Endodermal cell (in vitro differentiated cells): ENCODE measurements around the gene HES1. TPM values are rescaled to one million over a fixed set of nuclear protein-coding genes. Genes with fewer than 3 reads are reported as not detected.

ENCODE experiments used
- DNase-seq: peaks from one replicate; pipeline ENCODE4 v3.0.0-alpha.2; 2017
- H3K27ac ChIP-seq: 2 replicates; pipeline ENCODE4 v1.5.1; 2013; ENCODE audit warnings: mild to moderate bottlenecking, low read depth, low read length, moderate library complexity
- H3K27me3 ChIP-seq: 2 replicates; pipeline ENCODE4 v1.6.1; 2013; ENCODE audit warnings: mild to moderate bottlenecking, low read length, moderate library complexity; ENCODE audit not compliant: insufficient read depth, control insufficient read depth, poor library complexity, severe bottlenecking
- H3K36me3 ChIP-seq: 2 replicates; pipeline ENCODE4 v1.7.0; 2013; ENCODE audit warnings: mild to moderate bottlenecking, low read length, moderate library complexity; ENCODE audit not compliant: control insufficient read depth, insufficient read depth
- H3K4me1 ChIP-seq: one replicate; pipeline ENCODE4 v1.7.0; 2013; ENCODE audit warnings: low read length; ENCODE audit not compliant: control insufficient read depth, insufficient read depth
- H3K4me3 ChIP-seq: 2 replicates; pipeline ENCODE4 v1.5.1; 2013; ENCODE audit warnings: mild to moderate bottlenecking, low read length, moderate library complexity
- H3K9ac ChIP-seq: 2 replicates; pipeline ENCODE4 v1.6.1; 2013; ENCODE audit warnings: mild to moderate bottlenecking, low read length, moderate library complexity; ENCODE audit not compliant: poor library complexity, severe bottlenecking; ENCODE audit errors: extremely low read depth
- H3K9me3 ChIP-seq: 2 replicates; pipeline ENCODE4 v1.6.1; 2013; ENCODE audit warnings: mild to moderate bottlenecking, low read length, moderate library complexity; ENCODE audit not compliant: control insufficient read depth
- H3K27ac Mint-ChIP-seq: 2 replicates; pipeline ENCODE4 v1.8.0; 2020; ENCODE audit warnings: mixed read lengths
- H3K27me3 Mint-ChIP-seq: 2 replicates; pipeline ENCODE4 v1.8.0; 2021; ENCODE audit warnings: mild to moderate bottlenecking, mixed read lengths; ENCODE audit not compliant: insufficient read depth
- H3K36me3 Mint-ChIP-seq: 2 replicates; pipeline ENCODE4 v1.8.0; 2020; ENCODE audit warnings: low read depth, mixed read lengths
- H3K4me1 Mint-ChIP-seq: 2 replicates; pipeline ENCODE4 v1.8.0; 2020; ENCODE audit warnings: mixed read lengths
- H3K4me3 Mint-ChIP-seq: 2 replicates; pipeline ENCODE4 v1.8.0; 2020; ENCODE audit warnings: mild to moderate bottlenecking, moderate library complexity, mixed read lengths
- H3K9me3 Mint-ChIP-seq: 2 replicates; pipeline ENCODE4 v1.8.0; 2020; ENCODE audit warnings: mild to moderate bottlenecking, mixed read lengths
- WGBS, 2 experiments: methylation state at CpG; one replicate each; pipeline versions ENCODE4 v1.1.5 to v1.1.7; 2013; ENCODE audit warnings: missing lambda C conversion rate in 2 of 2, mixed read lengths in 1 of 2; ENCODE audit not compliant: insufficient coverage in 1 of 2, insufficient read length in 1 of 2; 5-methylcytosine and 5-hydroxymethylcytosine counted together
- total RNA-seq, 2 donors: library from RNA; stranded (reverse); fragmentation: NEBNext Ultra II Directional in 1 of 2; extraction: Animal tissue kit (Norgen Biotek cat#: 25700) in 1 of 2; gene quantifications; 2 replicates in 1 of 2; 3 replicates in 1 of 2; pipeline ENCODE4 v1.2.1, GENCODE V29; 2021
- TF ChIP-seq, protein P1 (sequence below): fragments of 200-600 bp; sonication (generic); conservative IDR thresholded peaks from 2 replicates; pipeline ENCODE4 v1.5.0; 2021; ENCODE audit warnings: antibody characterized with exemption, mild to moderate bottlenecking

HES1 gene
- total RNA-seq, 2 donors from 2014 or later = 2.1 to 17.5 TPM

DNA sequence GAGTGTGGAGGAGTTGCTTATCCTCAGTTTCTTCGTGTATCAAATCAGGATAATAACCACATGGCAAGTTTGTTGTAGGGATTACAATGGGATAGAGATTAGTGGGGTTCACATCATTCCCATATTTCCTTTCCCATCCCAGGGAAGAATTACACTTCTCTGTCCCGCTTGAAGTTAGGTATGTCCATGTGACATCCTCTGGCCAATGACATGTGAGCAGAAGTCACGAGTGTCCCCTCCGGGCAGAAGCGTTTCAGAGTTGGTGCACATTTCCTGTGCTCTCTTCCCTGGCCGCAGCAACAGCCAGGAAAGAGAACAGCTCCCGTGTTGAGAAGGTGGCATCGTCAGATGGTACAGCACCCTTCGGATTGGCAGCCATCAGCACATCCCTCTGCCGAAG is 36.7 kb upstream of the HES1 start:
- TF ChIP-seq, protein P1, sequence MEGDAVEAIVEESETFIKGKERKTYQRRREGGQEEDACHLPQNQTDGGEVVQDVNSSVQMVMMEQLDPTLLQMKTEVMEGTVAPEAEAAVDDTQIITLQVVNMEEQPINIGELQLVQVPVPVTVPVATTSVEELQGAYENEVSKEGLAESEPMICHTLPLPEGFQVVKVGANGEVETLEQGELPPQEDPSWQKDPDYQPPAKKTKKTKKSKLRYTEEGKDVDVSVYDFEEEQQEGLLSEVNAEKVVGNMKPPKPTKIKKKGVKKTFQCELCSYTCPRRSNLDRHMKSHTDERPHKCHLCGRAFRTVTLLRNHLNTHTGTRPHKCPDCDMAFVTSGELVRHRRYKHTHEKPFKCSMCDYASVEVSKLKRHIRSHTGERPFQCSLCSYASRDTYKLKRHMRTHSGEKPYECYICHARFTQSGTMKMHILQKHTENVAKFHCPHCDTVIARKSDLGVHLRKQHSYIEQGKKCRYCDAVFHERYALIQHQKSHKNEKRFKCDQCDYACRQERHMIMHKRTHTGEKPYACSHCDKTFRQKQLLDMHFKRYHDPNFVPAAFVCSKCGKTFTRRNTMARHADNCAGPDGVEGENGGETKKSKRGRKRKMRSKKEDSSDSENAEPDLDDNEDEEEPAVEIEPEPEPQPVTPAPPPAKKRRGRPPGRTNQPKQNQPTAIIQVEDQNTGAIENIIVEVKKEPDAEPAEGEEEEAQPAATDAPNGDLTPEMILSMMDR = no peak
- H3K27ac ChIP-seq = no peak overlapping the region
- Mint-ChIP-seq H3K9me3 (no peaks in the 10 kb centered on the region), H3K4me1 (peaks cover 36% of the 10 kb centered on the region), H3K36me3 (no peaks in the 10 kb centered on the region), H3K4me3 (no peak overlapping the region), H3K27ac (no peak overlapping the region), H3K27me3 (peaks cover 16% of the 10 kb centered on the region)
- no peaks in the 10 kb centered on the region for H3K36me3 ChIP-seq
- H3K4me3 ChIP-seq = no peak overlapping the region
- H3K4me1 ChIP-seq = peaks cover 3% of the 10 kb centered on the region
- H3K9ac ChIP-seq = no peak overlapping the region
- H3K9me3 ChIP-seq = no peaks in the 10 kb centered on the region
- 91 to 93% methylated on average over 8 to 10 of the region's 10 CpGs for WGBS, 2 experiments
- H3K27me3 ChIP-seq = no peaks in the 10 kb centered on the region
- no peak for DNase-seq

- WGBS, 2 experiments = 82 to 88% methylated on average over 11 to 15 of the region's 15 CpGs
- H3K27ac Mint-ChIP-seq = no peak overlapping the region
- no peak for DNase-seq
- no peaks in the 10 kb centered on the region for H3K9me3 ChIP-seq
- TF ChIP-seq, protein P1 = no peak
- no peak overlapping the region for H3K27ac ChIP-seq
- H3K9me3 Mint-ChIP-seq = no peaks in the 10 kb centered on the region
- no peak overlapping the region for H3K4me3 ChIP-seq
- H3K36me3 ChIP-seq = no peaks in the 10 kb centered on the region
- H3K4me3 Mint-ChIP-seq = no peak overlapping the region
- H3K27me3 ChIP-seq = no peaks in the 10 kb centered on the region
- peaks cover 16% of the 10 kb centered on the region for H3K27me3 Mint-ChIP-seq
- H3K4me1 Mint-ChIP-seq = peaks cover 43% of the 10 kb centered on the region
- H3K4me1 ChIP-seq = peaks cover 3% of the 10 kb centered on the region
- no peak overlapping the region for H3K9ac ChIP-seq
- no peaks in the 10 kb centered on the region for H3K36me3 Mint-ChIP-seq
These were observed 35.0 kb upstream of the HES1 start for GRCh38 chr3:194100856-194101390.

GRCh38 chr3:194101592-194102432 is 34.1 kb upstream of the HES1 start:
- 90 to 100% methylated on average over 3 to 7 of the region's 7 CpGs for WGBS, 2 experiments
- H3K27me3 ChIP-seq = no peaks in the 10 kb centered on the region
- no peak overlapping the region for H3K27ac Mint-ChIP-seq
- peaks cover 44% of the 10 kb centered on the region for H3K4me1 Mint-ChIP-seq
- no peaks in the 10 kb centered on the region for H3K36me3 ChIP-seq
- peaks cover 16% of the 10 kb centered on the region for H3K27me3 Mint-ChIP-seq
- no peak overlapping the region for H3K4me3 ChIP-seq
- H3K9me3 Mint-ChIP-seq = no peaks in the 10 kb centered on the region
- peaks cover 3% of the 10 kb centered on the region for H3K4me1 ChIP-seq
- no peak overlapping the region for H3K27ac ChIP-seq
- H3K36me3 Mint-ChIP-seq = no peaks in the 10 kb centered on the region
- TF ChIP-seq, protein P1 = no peak
- H3K9me3 ChIP-seq = no peaks in the 10 kb centered on the region
- H3K9ac ChIP-seq = no peak overlapping the region
- no peak overlapping the region for H3K4me3 Mint-ChIP-seq
- DNase-seq = no peak
